ENCODE data around the gene APBA2.

APBA2 gene

DNA sequence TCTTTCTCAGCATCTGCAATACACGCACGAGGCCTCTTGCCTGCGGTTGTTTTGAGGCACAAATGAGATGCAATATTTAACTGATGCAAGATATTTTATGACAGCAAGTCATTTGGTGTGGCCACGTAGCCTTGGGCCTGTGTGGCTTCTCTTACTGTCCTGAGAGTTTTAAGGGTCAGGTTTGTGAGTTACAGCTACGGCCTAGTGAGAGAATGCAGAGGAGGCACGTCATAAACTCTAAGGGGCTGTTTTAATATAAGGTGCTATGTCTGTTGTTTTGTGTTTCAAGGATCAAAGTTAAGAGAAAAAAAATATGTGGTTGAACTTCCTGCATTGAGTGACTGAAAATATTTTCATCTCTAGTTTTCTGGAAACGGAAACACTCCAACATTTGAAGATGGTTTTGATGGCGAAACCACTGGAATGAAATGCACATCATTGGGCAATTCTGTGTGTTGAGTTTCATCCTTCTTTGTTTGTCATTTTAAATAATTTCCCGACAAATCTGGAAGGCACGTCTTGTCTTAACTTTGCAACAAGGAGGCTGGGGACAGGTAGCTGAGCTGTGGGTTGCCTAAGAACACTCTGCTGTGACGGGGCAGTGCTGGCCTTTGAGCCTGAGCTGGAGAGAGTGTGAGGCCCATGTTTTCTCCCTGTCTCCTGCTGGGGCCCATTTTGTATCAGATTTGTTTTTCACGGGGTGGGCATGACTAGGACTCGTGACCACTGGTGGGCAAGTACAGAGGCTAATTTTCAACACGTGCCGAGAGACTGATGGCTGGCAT is 5.1 kb downstream of the APBA2 start:
- in situ Hi-C loops (cut with HindIII; ENCODE audit: low pct_ligation_motif_present, low pct_unique_long_range_greater_than_20kb, low sequenced_read_pairs) = no loop called here
- DNase-seq = no peak

DNA sequence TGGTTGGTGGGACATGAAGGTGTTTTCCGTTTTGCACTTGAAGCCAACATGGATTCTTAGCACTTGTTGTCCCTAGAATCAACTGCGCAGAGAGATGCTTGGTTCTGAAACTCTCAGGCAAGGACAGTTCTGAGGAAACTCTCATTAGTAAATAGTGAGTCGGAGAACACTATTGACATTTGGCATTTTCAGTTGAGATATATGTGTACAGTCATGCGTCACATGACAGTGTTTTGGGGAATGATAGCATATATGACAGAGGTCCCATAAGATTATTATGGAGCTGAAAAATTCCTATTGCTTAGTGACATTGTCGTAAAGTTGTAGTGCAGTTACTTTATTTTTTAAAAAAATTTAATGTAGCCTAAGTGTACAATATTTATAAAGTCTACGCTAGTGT is 5.8 kb downstream of the APBA2 start:
- in situ Hi-C loops (cut with HindIII; ENCODE audit: low pct_ligation_motif_present, low pct_unique_long_range_greater_than_20kb, low sequenced_read_pairs) = no loop called here
- no peak for DNase-seq

- in situ Hi-C loops (cut with HindIII; ENCODE audit: low pct_ligation_motif_present, low pct_unique_long_range_greater_than_20kb, low sequenced_read_pairs) = no loop called here
Measured at GRCh38 chr15:28892789-28893610, 7.2 kb downstream of the APBA2 start.

DNA sequence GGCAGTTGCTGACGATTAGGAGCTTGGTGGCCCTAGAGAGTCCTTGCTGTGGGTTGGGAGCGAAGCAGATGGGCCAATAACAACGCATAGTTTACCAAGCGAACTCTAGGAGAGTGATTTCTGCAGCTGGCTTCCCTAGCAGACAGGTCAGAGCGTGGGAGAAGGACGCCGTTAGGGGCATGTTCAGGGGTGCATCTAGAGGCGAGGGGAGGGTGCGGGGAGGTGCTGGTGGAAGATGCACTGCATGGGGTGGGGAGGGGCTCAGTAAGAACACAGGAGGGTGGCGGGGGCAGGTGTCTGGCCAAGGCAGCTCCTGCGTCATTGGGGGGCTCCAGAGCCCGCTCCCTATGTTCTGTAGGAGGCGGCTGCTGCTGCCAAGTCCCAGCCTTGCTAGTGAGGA is 8.9 kb downstream of the APBA2 start:
- in situ Hi-C loops (cut with HindIII; ENCODE audit: low pct_ligation_motif_present, low pct_unique_long_range_greater_than_20kb, low sequenced_read_pairs) = no loop called here
- no peak for DNase-seq

More at GRCh38 chr15:28892789-28893610, 7.2 kb downstream of the APBA2 start:
- DNase-seq = no peak

- DNase-seq = no peak
- in situ Hi-C loops (cut with HindIII; ENCODE audit: low pct_ligation_motif_present, low pct_unique_long_range_greater_than_20kb, low sequenced_read_pairs) = no loop called here
Measured at GRCh38 chr15:28895146-28895545, 9.4 kb downstream of the APBA2 start.

DNA sequence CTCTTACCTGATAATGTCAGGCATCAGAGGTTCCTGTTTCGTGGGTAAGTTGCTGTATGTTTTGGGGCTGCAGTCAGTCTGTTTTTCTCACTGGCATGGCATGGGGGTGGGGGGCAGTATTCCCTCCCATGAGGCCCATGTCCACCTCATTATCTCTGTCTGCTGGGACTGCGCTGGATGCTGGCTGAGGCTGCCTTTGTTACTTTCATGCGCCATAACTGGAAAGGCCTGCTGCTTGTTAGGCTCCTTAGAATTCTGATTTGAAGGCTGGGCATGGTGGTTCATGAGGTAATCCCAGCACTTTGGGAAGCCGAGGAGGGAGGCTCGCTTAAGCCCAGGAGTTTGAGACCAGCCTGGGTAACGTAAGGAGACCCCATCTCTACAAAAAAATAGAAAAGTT is 9.8 kb downstream of the APBA2 start:
- in situ Hi-C loops (cut with HindIII; ENCODE audit: low pct_ligation_motif_present, low pct_unique_long_range_greater_than_20kb, low sequenced_read_pairs) = no loop called here

GRCh38 chr15:28896951-28897350 is 11.2 kb downstream of the APBA2 start:
- no peak for DNase-seq
- in situ Hi-C loops (cut with HindIII; ENCODE audit: low pct_ligation_motif_present, low pct_unique_long_range_greater_than_20kb, low sequenced_read_pairs) = no loop called here

More for the DNA sequence above, 9.8 kb downstream of the APBA2 start:
- no peak for DNase-seq

- in situ Hi-C loops (cut with HindIII; ENCODE audit: low pct_ligation_motif_present, low pct_unique_long_range_greater_than_20kb, low sequenced_read_pairs) = no loop called here
- DNase-seq = no peak
Measured at GRCh38 chr15:28897861-28898585, 12.2 kb downstream of the APBA2 start.

DNA sequence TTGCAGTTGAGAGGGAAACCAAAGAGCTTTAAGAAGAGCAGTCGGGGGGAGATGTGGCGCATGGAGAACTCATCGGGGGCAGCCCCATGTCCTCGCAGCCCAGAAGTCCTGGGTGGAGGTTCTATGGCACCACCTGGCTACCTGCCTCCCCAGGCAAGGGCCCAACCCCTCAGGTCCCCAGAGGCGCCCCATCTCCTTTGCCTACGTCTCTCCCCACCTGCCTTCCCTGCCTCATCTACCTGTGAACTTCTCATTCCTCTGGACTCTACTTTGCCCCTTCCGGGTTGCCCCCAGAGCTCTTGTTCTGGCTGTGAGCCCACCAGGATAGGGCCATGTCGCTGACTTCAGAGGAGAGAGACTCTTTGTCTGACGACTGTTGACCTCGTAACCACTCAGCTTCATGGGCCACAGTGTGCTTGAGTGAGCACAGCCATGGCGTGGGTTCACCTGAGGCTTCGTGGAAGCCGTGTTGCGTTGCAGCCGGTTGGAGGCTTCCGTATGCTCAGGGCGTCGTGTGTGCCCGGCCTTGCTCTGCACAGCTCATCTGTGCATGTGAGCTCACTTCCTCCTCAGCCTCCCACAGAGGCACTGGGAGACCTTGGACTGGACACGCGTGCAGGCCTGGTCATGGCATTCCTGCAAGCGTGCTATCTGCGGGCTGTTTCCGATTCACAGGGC is 13.4 kb downstream of the APBA2 start:
- in situ Hi-C loops (cut with HindIII; ENCODE audit: low pct_ligation_motif_present, low pct_unique_long_range_greater_than_20kb, low sequenced_read_pairs) = no loop called here
- no peak for DNase-seq

DNA sequence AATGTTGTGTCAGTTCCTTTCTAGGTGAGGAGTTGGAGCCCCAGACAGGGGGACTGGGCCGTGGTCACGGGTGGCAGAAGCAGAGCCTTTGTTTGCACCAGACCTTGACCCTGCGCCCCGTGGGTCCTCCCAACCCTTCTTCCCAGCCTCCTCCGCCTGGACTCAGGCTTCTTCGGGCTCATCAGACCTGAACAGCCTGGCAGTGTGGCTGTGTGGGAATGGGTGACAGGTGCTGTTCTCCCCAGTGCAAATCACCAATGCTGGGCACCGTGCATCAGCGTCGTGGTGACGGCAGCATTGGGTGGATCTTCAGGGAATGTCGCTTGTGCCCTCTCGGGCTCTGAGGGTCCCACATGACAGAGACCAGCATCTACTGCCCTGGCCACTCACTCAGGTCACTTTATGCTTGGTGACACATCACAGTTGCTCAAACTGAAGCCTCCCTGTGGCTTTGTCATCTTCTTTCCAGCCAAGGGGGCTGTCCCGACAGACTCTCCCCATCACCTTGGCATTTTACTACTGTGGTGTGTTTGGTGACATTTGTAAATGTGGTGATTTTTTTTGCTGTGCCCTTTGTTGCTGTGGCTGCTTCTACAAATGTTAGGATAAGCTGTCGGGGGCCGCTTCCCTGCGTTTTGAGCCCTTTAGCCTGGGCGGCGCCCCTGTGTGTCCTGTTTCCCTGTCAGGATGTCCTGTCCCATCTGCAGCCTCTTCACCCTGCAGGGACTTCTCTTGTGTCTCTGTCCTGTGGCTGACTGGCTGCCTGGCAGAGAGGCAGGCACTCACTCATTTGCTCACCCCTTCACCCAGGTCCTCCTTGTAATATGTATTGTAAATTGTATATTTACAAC is 14.5 kb downstream of the APBA2 start:
- in situ Hi-C loops (cut with HindIII; ENCODE audit: low pct_ligation_motif_present, low pct_unique_long_range_greater_than_20kb, low sequenced_read_pairs) = no loop called here
- DNase-seq = no peak

DNA sequence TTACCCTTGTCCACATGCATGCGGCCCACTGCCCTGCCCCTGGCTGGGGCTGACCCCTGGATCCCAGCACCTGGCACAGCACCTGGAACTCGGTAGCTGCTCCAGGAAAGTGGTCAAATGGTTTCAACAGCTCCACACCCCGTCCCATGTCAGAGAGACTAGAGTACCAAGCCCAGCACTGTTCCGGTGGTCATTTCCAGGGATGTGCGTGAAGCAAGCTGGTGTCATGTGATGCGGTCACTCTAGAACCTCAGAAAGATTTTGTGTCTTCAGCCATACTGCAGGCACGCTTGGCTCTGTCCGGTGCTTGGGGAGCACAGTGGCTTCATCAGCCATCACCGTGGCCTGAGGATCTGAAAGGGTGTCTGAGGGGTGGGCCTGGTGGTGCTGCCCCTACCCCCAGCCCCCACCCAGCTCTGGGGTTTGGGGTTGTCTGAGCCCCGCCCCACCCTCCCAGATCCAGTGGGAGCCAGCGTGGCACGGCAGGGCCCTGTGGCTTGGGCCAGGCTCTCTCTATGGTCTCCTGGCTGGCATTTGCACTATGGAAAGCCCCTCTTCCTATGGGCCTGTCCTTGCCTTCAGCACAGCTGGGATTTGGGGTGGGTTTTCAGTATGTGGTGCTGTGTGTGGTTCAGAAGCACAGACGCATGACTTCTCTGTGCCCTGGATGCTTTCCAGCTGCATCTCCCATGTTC is 15.3 kb downstream of the APBA2 start:
- in situ Hi-C loops (cut with HindIII; ENCODE audit: low pct_ligation_motif_present, low pct_unique_long_range_greater_than_20kb, low sequenced_read_pairs) = no loop called here
- no peak for DNase-seq

GRCh38 chr15:28901587-28901980 is 15.8 kb downstream of the APBA2 start:
- in situ Hi-C loops (cut with HindIII; ENCODE audit: low pct_ligation_motif_present, low pct_unique_long_range_greater_than_20kb, low sequenced_read_pairs) = no loop called here
- DNase-seq = no peak

DNA sequence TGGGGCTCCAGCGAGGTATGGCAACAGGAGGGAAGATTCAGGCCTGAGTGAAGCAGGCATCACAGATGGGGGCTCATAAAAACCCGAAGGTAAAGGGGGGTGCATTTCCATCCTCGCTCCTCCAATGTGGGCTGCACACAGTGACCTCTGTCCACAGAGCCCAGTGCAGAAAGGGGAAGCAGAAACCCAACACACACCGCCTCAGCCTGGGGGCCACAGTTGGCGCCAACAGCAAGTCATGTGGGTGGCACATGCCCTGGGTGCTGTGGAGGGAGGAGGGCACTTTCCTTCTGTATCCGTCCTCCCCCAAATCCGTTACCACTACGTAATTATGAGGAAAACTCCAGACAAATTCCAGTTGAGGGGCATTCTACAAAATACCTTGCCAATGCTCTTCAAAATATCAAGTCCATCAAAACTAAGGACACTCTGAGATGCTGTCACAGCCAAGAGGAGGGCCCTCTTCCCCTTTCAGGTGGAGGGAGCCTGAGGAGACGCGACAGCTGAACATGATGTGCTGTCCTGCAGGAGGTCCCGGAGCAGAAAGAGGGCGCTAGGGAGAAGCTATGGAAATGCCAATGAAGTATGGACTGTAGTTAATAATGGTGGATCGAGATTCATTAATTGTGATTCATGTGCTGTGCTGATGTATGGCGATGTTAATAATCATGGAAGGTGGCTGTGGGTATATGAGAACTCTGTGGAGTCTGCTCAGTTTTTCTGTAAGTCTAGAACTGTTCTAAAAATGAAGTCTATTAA is 16.4 kb downstream of the APBA2 start:
- peak; percentile 6 for DNase-seq
- in situ Hi-C loops (cut with HindIII; ENCODE audit: low pct_ligation_motif_present, low pct_unique_long_range_greater_than_20kb, low sequenced_read_pairs) = no loop called here

GRCh38 chr15:28902856-28903255 is 17.1 kb downstream of the APBA2 start:
- no peak for DNase-seq
- in situ Hi-C loops (cut with HindIII; ENCODE audit: low pct_ligation_motif_present, low pct_unique_long_range_greater_than_20kb, low sequenced_read_pairs) = no loop called here

GRCh38 chr15:28903555-28903954 is 17.8 kb downstream of the APBA2 start:
- in situ Hi-C loops (cut with HindIII; ENCODE audit: low pct_ligation_motif_present, low pct_unique_long_range_greater_than_20kb, low sequenced_read_pairs) = no loop called here
- DNase-seq = no peak

DNA sequence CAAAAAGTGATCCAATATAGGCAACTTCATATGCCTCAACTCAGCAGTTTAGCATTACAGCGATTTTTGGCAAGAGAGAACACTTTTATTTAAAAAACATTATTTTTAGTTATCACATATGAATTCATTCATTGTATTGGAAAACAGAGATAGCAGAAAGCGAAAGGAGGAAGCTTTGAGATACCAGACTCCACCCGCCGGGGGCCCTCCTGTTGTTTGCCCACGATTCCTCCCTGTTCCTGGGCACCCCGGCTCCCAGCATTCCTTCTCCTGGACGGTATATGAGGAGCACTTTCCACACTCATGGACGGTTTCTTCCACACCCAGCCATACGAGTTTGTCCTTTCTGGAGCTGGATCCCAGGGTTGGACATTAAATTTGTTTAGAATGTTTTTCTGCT is 18.2 kb downstream of the APBA2 start:
- in situ Hi-C loops (cut with HindIII; ENCODE audit: low pct_ligation_motif_present, low pct_unique_long_range_greater_than_20kb, low sequenced_read_pairs) = no loop called here
- DNase-seq = no peak

Measured in ACHN (cell line).